ENCODE results near the gene AMN. TPM values are rescaled to one million over a fixed set of nuclear protein-coding genes. Genes with fewer than 3 reads are reported as not detected.

Gene AMN
- total and polyA plus RNA-seq, 9 of the 15 experiments (the other 6 are each of a cell fraction or from before 2014, with no cell fraction given) = 0.04 to 0.14 TPM; not detected in 7

DNA sequence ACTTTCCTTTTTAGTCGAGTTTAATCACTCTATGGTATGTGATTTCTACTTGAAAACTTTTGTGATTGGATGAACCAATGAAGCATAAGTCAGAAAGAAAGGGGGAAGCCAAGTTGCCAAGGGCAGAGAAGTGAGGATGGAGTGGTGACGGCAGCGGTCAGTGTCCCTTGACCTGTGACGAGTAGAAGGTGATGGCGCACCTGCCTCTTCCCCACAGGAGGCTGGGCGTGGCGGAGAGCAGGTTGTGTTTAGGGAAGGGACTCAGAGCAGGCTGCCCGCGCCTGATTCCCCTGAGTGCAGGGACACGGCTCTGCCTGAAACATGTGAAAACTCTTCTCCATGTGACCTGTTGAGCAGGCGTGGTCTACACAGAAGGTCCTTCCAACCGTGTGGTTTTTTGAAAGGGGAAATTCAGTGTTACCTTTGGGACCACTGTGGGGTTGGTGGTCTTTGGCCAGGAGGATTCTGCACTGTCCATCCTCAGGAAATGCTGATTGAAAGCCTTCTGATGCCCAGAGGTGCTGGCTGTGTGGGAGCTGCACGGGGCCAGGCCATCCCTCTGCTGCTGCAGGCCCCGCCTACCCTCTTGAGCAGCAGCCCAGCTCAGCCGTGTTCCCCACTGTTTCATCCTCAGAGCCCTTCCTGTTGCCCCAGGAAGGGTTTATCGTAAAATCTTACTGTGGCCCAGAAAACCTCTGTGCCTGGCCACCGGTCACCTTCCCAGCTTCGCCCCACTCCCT is 23.5 kb upstream of the AMN start:
- intact Hi-C loops (cut with micrococcal nuclease) = no loop called here
- BruUV-seq (replicated peaks) = no TSS peak
- DNase-seq (ENCODE audit: extremely low read depth in 1 of 4, low spot score in 3 of 4) (no peak), FAIRE-seq (no peak), ATAC-seq (no peak)
- CTCF ChIA-PET (ENCODE audit: low intra/inter-chr PET ratio) = no interaction called here
- Histone ChIP-seq H2AFZ (ENCODE audit: low read depth, low read length) (no peak overlapping the region), H3K36me3 (ENCODE audit: control insufficient read depth, insufficient read depth, low read length) (peaks cover 16% of the 10 kb centered on the region; the same call in 1 of the 3 replicates), H3K27ac (ENCODE audit: extremely low read depth, low read depth, low read length) (no peak overlapping the region), H3K4me3 (no peak overlapping the region), H3K9me3 (replicated peaks; ENCODE audit: control insufficient read depth, insufficient read depth, low read depth, low read length) (no peaks in the 10 kb centered on the region), H3K4me1 (replicated peaks in 1 of 2; ENCODE audit: control insufficient read depth in 2 of 2, insufficient read depth in 2 of 2, low read length in 2 of 2) (peaks cover 0 to 5% of the 10 kb centered on the region in 2 experiments; a peak in 2 of 5 replicates), H3K79me2 (ENCODE audit: control insufficient read depth, insufficient read depth, low read length) (no peaks in the 10 kb centered on the region), H4K20me1 (replicated peaks; ENCODE audit: control insufficient read depth, insufficient read depth, low read length) (no peaks in the 10 kb centered on the region), H3K4me2 (ENCODE audit: insufficient read depth, low read length) (no peak overlapping the region), H3K9me1 (ENCODE audit: control insufficient read depth, insufficient read depth, low read length) (no peaks in the 10 kb centered on the region), H3K27me3 (ENCODE audit: control insufficient read depth in 2 of 2, insufficient read depth in 2 of 2, low read length in 2 of 2) (no peaks in the 10 kb centered on the region), H3K9ac (ENCODE audit: insufficient read depth in 1 of 2, low read depth in 2 of 2, low read length in 2 of 2) (no peak overlapping the region)
- WGBS (ENCODE audit: insufficient coverage, low coverage, missing lambda C conversion rate) = 72% methylated on average over 13 of the region's 18 CpGs
- TF ChIP-seq, protein P1, sequence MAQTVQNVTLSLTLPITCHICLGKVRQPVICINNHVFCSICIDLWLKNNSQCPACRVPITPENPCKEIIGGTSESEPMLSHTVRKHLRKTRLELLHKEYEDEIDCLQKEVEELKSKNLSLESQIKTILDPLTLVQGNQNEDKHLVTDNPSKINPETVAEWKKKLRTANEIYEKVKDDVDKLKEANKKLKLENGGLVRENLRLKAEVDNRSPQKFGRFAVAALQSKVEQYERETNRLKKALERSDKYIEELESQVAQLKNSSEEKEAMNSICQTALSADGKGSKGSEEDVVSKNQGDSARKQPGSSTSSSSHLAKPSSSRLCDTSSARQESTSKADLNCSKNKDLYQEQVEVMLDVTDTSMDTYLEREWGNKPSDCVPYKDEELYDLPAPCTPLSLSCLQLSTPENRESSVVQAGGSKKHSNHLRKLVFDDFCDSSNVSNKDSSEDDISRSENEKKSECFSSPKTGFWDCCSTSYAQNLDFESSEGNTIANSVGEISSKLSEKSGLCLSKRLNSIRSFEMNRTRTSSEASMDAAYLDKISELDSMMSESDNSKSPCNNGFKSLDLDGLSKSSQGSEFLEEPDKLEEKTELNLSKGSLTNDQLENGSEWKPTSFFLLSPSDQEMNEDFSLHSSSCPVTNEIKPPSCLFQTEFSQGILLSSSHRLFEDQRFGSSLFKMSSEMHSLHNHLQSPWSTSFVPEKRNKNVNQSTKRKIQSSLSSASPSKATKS (CRISPR knock-in tag; IDR thresholded peaks at IDR 0.05) = no peak
- TF ChIP-seq SETDB1 (IDR thresholded peaks at IDR 0.05; ENCODE audit: low read length) (no peak), SRF (CRISPR knock-in tag; IDR thresholded peaks at IDR 0.05) (no peak), ZNF75A (CRISPR knock-in tag; IDR thresholded peaks at IDR 0.05) (no peak), ZNF24 (IDR thresholded peaks at IDR 0.05) (no peak)
- TF ChIP-seq, protein P2, sequence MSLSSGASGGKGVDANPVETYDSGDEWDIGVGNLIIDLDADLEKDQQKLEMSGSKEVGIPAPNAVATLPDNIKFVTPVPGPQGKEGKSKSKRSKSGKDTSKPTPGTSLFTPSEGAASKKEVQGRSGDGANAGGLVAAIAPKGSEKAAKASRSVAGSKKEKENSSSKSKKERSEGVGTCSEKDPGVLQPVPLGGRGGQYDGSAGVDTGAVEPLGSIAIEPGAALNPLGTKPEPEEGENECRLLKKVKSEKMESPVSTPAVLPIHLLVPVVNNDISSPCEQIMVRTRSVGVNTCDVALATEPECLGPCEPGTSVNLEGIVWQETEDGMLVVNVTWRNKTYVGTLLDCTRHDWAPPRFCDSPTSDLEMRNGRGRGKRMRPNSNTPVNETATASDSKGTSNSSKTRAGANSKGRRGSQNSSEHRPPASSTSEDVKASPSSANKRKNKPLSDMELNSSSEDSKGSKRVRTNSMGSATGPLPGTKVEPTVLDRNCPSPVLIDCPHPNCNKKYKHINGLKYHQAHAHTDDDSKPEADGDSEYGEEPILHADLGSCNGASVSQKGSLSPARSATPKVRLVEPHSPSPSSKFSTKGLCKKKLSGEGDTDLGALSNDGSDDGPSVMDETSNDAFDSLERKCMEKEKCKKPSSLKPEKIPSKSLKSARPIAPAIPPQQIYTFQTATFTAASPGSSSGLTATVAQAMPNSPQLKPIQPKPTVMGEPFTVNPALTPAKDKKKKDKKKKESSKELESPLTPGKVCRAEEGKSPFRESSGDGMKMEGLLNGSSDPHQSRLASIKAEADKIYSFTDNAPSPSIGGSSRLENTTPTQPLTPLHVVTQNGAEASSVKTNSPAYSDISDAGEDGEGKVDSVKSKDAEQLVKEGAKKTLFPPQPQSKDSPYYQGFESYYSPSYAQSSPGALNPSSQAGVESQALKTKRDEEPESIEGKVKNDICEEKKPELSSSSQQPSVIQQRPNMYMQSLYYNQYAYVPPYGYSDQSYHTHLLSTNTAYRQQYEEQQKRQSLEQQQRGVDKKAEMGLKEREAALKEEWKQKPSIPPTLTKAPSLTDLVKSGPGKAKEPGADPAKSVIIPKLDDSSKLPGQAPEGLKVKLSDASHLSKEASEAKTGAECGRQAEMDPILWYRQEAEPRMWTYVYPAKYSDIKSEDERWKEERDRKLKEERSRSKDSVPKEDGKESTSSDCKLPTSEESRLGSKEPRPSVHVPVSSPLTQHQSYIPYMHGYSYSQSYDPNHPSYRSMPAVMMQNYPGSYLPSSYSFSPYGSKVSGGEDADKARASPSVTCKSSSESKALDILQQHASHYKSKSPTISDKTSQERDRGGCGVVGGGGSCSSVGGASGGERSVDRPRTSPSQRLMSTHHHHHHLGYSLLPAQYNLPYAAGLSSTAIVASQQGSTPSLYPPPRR (CRISPR knock-in tag; IDR thresholded peaks at IDR 0.05; ENCODE audit: borderline replicate concordance) = no peak
- TF ChIP-seq, protein P3, sequence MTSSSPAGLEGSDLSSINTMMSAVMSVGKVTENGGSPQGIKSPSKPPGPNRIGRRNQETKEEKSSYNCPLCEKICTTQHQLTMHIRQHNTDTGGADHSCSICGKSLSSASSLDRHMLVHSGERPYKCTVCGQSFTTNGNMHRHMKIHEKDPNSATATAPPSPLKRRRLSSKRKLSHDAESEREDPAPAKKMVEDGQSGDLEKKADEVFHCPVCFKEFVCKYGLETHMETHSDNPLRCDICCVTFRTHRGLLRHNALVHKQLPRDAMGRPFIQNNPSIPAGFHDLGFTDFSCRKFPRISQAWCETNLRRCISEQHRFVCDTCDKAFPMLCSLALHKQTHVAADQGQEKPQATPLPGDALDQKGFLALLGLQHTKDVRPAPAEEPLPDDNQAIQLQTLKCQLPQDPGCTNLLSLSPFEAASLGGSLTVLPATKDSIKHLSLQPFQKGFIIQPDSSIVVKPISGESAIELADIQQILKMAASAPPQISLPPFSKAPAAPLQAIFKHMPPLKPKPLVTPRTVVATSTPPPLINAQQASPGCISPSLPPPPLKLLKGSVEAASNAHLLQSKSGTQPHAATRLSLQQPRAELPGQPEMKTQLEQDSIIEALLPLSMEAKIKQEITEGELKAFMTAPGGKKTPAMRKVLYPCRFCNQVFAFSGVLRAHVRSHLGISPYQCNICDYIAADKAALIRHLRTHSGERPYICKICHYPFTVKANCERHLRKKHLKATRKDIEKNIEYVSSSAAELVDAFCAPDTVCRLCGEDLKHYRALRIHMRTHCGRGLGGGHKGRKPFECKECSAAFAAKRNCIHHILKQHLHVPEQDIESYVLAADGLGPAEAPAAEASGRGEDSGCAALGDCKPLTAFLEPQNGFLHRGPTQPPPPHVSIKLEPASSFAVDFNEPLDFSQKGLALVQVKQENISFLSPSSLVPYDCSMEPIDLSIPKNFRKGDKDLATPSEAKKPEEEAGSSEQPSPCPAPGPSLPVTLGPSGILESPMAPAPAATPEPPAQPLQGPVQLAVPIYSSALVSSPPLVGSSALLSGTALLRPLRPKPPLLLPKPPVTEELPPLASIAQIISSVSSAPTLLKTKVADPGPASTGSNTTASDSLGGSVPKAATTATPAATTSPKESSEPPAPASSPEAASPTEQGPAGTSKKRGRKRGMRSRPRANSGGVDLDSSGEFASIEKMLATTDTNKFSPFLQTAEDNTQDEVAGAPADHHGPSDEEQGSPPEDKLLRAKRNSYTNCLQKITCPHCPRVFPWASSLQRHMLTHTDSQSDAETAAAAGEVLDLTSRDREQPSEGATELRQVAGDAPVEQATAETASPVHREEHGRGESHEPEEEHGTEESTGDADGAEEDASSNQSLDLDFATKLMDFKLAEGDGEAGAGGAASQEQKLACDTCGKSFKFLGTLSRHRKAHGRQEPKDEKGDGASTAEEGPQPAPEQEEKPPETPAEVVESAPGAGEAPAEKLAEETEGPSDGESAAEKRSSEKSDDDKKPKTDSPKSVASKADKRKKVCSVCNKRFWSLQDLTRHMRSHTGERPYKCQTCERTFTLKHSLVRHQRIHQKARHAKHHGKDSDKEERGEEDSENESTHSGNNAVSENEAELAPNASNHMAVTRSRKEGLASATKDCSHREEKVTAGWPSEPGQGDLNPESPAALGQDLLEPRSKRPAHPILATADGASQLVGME (CRISPR knock-in tag; IDR thresholded peaks at IDR 0.05) = no peak
- in situ Hi-C loops (cut with MboI) = no loop called here
- POLR2A ChIA-PET = interaction anchor here (0.6 kb wide), 1 partner anchor 11 kb away, joined by 3 read pairs; no protein-coding TSS in a partner anchor
